CD4-positive, alpha-beta T cell treated with Interleukin-15 for 4 hours (primary cell): ENCODE results near the gene LPP.

Source experiments
- DNase-seq: peaks from one replicate; pipeline ENCODE4 v3.0.0-alpha.2; 2020; ENCODE audit warnings: low spot score

LPP gene

DNA sequence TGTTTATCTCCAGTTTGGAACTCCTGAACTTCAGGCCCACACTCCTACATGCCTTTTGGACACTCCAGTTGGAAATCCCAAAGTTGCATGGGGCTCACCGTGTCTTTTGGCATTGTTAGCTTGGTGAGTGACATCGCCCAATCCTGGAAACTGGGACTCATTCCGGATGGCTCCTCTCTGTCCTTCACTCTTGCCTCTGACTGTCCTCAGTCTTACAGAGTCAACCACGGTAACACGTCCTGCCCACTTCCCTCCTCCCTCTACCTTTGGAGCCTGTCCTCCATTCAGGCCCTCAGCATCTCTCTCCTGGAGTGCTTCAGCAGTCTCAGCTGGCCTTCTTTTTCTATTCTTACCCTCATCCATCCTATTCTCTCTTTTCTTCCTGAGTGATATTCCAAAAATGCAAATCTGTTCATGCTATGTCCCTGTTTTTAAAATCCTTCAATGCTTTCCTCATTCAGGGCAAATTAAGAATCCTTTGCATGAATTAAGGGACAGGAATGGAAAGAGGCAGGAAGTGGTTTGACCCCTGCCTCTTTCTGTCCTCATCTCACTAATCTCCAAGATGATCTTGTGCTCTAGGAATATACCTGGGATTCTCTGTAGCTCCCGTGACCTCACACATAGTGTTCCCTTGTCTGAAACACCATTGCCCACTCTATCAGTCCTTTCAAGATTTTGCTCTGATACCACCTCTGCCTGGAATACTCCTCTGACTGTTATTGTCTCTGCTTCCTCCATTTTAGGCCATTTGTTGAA lies 42.5 kb downstream of the LPP start:
- DNase-seq, result no peak

- no peak for DNase-seq
Measured at GRCh38 chr3:188197388-188197847, 43.5 kb downstream of the LPP start.

DNA sequence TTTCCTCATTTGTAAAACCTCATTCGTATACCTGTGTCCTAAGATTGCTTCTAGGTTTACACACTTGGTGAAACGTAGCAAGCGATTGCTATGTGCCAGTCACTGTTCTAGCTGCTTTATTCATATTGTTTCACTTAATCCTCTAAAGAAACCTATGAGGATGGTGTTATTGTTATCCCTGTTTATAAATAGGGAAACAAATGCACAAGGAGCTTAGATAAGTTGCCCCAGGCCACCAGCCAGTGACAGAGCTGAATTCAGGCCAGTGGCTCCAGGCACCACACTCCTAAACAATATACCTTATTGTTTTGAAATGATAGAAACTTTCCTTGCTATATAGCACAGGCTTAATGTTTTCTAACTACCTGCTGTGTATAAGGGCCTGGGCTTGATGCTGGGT lies 44.0 kb downstream of the LPP start:
- no peak for DNase-seq

DNA sequence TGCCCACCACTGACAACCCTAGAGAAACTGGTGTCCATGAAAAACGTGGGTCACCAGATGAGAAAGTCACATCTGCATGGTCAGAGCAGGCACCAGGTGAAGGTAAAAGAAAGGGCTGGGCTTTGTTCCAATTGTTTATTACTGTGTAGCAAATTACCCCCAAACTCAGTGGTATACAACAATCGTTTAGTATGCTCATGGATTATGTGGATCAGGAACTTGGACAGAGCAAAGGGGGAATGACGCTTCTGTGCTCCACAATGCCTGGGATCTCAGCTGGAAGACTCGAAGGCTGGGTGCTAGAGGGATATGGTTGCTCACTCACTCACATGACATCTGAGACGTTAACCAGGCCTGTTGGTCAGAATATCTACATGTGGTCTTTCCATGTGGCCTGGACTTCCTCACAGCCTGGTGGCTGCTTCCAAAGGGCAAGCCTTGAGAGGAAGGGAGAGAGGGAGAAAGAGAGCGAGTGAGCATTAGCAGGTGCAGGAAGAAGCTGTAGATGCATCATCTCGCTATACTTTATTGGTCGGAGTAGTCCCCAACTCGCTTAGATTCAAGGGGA lies 44.9 kb downstream of the LPP start:
- DNase-seq, result no peak

DNA sequence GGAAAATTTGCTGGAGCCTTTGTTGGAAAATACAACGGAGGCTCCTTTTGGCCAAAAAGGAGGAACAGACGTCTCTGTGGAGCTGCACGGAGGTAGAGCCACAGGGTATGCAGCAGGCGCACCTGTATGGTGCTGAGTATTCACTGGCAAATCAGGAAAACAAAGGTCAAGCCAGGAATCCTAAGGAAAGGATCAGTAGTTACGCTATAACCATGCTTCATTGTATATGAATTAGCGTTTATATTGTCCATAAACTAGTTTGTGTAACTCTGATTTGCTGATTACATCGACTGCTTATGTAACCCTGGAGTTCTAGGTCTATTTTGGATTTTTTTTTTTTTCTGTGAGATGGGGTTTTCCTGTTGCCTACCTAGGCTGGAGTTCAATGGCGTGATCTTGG lies 45.4 kb downstream of the LPP start:
- DNase-seq, result no peak

DNA sequence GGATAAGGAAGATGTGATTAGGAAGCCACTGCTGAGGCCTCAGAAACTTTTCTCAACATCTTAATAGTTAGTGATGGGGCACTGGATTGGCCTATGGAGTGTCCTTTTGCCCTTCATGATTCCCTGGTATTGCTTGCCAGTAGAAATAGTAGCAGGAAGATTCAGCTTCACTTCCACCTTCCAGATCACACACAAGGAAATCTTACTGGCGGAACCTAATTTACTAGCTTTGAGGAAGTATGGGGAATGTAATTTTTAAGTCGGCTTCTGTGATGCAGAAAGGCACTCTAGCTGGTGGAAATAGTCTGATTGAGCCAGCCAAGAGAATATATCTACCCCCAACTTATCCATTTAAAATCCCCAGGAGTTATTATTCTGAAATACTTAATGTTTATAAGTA lies 46.5 kb downstream of the LPP start:
- no peak for DNase-seq

DNA sequence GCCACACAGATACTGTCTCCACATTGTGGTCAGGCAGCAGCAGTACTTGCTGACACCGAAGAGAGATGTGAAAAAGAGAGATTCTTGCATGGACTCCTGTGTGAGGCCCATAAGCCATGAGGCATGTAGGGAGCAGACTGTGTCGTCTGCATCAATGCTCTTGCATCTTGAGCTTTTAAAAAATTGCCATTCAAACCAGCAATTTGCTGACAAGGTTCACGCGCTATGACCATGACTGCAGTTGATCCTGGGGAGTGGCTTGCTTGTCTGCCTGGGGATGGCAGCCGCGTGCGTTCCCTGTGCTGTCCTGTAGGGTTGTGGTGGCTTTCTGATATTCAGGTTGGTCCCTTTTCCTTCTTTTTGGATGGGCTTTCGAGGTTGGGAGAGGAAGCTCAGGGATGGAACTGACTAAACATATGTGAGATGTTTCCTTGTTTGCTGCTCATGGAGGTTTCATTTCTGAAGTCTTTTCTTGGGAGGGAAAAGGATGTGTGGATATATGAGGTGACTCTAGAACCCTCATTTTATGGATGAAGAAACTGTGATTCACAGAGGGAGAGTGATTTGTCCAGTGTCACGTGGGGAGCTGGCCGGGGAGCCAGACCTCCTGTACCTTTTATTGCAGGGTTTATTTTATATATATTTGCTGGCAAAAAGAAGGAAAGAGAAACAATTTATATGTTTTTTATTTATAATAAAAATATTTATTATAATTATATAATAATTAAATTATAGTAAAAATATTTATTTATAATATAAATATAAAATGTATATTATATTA lies 48.6 kb downstream of the LPP start:
- no peak for DNase-seq

GRCh38 chr3:188204526-188204925 lies 50.6 kb downstream of the LPP start:
- no peak for DNase-seq

GRCh38 chr3:188205992-188206416 lies 52.0 kb downstream of the LPP start:
- no peak for DNase-seq

- DNase-seq, result no peak
Measured at GRCh38 chr3:188206787-188207186, 52.8 kb downstream of the LPP start.

DNA sequence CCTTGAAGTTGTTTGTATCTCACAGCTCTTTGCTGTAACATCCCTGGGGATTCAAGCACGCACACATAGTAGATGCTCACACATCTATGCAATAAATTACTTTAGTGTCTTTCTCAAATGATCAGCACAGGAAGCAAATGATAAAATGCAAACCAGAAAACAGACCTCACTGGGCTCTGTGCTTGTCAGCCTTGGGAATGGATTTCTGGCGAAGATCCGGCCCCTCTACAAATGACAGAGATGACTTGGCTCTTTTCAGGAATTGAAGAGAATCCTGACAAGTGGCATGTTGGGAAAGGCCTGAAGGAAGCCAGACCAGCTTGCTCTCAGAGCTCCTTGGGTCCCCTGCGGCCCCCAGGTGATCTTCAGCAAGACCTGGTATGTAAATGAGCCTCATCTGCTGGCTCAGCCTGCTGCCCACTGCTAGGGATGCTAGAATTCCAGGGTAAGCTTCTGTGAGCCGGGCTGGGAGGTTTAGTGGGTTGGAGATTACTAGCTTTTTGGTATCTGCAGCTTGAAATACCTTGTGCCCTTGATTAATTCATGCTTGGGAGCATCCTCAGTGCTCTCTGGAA lies 54.1 kb downstream of the LPP start:
- no peak for DNase-seq

DNA sequence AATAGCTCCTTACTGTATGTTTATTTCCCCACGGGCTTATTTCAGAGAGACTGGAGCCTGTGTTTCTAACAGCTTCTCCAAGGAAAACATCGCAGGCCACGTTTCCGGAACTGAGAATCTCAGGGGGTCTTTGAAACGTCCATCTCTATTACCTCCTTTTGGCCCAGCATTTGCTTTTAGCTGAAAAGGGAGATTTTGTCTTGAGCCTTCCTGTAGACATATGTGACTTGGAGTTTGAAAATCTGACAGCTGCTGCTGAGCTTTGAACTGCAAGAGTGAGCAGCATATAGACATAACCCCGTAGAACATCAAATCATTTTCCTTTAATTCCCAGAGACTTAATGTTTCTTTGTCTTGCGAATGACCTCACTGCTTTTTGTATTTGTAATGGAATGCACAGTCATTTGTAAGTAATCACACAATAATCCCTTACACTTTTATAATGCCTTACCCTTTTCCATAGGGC lies 54.6 kb downstream of the LPP start:
- DNase-seq, result no peak

- no peak for DNase-seq
Measured at GRCh38 chr3:188209034-188209433, 55.1 kb downstream of the LPP start.

DNA sequence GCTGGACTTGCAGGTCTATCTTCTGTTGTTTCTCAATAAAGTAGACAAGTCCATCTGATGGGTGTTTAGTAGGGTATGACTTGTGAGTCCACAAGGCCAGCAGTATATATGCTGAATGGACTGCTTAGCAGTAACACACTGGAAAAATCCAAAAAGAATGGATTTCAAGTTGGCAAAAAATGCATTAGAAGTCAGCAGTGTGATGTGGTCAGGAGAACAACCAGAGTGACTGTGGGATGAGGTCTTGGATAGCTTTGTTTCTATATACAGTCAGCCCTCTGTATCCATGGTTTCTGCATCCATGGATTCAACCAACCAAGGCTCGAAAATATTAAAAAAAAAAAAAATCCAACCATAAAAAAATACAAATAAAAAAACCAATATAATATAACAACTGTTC lies 55.8 kb downstream of the LPP start:
- DNase-seq, result no peak

- DNase-seq, result no peak
Measured at GRCh38 chr3:188211476-188211875, 57.5 kb downstream of the LPP start.

- DNase-seq, result no peak
Measured at GRCh38 chr3:188212308-188212969, 58.5 kb downstream of the LPP start.

GRCh38 chr3:188214442-188214841 lies 60.5 kb downstream of the LPP start:
- DNase-seq, result no peak

- no peak for DNase-seq
Measured at GRCh38 chr3:188215129-188215528, 61.2 kb downstream of the LPP start.

DNA sequence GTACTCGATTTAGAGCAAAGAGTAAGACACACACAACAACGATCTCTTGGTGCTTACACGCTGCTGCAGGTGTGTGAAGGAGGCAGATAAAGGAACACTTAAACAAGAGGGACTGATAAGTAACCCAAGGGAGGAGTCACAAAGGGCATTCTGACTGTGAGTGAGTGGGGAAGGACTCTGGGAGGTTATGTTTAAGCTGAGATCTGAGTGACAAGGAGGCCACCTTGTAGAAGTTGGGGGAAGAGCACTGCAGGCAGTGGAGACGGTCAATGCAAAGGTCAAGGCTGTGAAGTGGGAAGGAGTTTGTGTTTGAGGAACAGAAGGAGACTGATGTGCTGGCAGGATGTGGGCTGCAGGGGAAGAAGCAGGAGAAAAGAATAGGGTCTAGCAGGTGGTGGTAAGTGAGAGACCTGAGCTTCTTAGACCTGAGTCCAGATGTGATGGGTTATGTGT lies 63.1 kb downstream of the LPP start:
- no peak for DNase-seq

GRCh38 chr3:188217726-188218125 lies 63.8 kb downstream of the LPP start:
- DNase-seq, result no peak

GRCh38 chr3:188218603-188219002 lies 64.6 kb downstream of the LPP start:
- DNase-seq, result no peak

- DNase-seq, result no peak
Measured at GRCh38 chr3:188219147-188219546, 65.2 kb downstream of the LPP start.
